ENCODE data around the gene SAMMSON.

The SAMMSON gene

GRCh38 chr3:70011582-70011981 is 12.0 kb downstream of the SAMMSON start:
- DNase-seq (ENCODE audit: low read depth in 2 of 2) = no peak

- DNase-seq (ENCODE audit: low read depth in 2 of 2) = no peak
Measured at GRCh38 chr3:70020906-70021660, 21.6 kb downstream of the SAMMSON start.

GRCh38 chr3:70028361-70028760 is 28.8 kb downstream of the SAMMSON start:
- DNase-seq (ENCODE audit: low read depth in 2 of 2) = no peak

DNA sequence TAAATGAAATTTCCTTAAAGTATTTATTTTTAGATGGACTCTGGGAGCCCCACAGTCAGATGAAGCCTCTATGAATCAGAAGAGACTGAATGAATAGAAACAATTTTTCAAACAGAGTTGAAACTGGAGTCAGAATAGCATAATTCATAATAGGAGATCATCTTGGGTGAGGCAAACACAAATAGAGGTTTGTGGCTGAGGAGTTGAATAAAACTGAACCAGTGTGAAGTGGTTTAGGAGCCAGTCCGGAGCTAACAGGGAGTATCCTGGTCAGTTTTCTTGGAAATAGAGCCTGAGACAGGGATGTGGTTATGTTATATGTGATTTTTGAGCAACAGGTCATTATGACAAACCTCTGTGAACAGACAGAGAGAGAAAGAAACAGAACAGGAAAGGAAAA is 39.2 kb downstream of the SAMMSON start:
- no peak for DNase-seq (ENCODE audit: low read depth in 2 of 2)

DNA sequence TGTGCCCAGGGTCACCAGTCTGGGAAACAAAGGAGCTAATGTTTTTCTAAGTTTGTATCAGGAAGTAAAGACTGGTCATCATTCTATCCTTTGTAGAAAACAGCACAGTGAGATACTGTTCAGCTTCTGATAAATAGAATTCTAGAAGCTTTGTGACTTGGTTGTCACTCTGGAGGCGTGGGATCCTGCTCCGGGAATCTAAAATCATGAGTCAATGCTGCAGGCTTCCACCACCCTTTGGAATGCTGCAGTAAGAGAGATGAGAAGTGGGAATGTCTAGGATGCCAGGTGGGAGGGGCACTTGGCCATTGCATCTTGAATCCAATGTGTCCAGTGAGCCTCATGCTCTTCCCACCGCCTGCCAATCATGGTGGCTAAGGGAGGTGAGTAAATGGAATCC is 40.9 kb downstream of the SAMMSON start:
- no peak for DNase-seq (ENCODE audit: low read depth in 2 of 2)

DNA sequence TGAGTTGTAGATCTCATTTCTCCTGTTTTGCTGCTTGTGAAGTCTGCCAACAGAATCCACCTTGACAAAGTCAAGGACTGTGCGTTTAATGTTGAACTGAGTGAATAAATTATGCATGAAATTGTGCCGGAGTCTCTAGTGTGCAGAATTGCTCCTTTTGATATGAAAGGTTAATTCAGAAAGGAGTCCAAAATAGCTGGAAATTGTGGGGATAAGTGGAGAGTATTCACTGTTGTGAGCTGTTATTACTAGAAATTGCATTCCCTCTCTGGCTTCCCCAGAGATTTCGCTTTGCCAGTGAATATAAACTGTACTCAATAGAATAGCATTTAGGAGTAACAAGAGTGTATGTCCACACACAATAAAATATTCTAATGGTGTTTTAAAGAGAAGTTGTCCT is 43.1 kb downstream of the SAMMSON start:
- no peak for DNase-seq (ENCODE audit: low read depth in 2 of 2)

DNA sequence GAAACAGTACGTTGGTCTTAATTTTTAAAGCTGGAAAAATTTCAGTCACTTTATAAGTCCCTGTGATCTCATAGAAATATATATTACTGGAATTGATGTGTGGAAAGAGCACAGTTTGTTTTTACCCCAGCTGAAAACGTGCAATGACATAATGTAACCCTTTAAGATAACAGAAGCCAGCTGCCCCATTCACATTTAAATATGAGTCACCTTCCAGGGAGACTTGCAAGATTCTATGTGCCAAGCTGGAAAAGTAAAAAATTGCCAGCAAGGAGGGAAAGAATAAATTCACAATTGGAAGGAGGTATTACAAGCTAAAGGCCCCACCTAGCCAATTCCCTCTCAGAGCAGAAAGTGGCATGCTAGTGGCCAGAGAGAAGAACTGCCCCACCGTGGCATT is 50.2 kb downstream of the SAMMSON start:
- no peak for DNase-seq (ENCODE audit: low read depth in 2 of 2)

DNA sequence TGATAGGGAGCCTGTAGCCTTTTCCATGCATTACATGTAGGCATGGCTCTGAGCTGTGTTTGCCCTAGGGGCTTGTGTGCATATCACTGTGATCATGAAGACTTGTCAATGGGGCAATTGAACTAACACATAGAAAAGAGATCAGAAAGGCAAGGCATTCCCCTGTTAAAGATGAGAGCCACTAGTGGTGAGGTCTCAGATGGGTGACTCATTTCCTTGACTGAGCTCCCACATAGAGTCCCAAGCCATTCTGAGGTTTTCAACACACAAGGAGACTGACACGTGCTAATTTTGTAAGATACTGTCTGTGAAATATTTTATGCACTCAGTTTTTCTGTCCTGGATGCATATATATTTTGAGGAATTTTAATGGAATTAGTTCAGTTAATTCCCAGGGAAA is 53.8 kb downstream of the SAMMSON start:
- no peak for DNase-seq (ENCODE audit: low read depth in 2 of 2)

DNA sequence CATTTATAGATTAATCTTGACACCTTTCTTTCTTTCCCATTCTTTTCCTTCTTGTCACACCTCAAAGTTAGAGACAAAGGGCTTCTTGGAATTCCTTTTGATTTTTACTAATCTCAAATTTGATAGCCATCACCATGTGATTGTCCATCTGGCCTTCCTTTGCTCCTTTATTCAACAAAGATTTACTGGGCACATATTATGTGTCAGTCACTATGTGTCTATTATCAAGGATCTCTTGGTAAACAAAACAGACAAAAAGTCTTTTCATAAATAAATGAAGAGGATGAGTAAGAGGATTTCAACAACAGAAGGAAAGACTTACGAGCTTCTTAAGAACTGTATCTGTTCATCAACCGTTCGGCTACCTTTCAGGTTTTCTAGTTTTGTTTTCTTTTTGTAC is 56.5 kb downstream of the SAMMSON start:
- DNase-seq (ENCODE audit: low read depth in 2 of 2) = no peak

DNA sequence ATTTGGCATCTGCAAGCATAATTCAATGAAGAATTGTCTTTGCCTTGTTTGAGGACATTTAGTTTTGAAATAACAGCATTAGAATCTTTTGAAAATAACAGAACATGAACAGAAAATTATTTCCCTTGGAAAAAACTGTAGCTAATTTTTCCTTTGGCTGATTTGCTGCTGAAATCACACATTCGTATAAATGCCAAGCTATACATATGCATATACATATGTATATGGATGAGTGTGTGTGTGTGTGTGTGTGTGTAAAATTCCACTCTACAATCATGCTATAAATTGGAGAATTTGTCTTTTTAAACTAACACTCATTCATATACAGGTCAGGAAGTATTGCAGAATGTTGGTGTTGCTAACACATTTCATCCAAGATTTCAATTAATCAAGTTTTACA is 57.9 kb downstream of the SAMMSON start:
- no peak for DNase-seq (ENCODE audit: low read depth in 2 of 2)

DNA sequence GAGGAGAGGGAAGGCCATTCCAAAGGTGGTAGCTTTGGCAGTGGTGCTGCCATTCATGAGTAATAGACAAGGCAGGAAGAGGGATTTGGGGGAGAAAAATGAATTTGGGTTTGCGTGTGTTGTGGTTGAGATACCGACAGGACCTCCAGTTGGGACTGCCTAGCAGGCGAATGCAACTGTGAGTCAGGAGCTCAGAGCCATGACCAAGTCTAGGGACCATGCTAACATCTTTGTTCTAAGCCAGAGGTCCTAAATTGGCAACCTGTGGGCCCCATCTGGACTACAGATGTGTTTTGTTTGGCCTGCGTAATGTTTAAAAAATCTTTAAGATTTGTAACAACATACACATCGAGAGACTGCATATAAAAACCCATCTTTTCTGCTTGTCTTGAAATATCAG is 61.6 kb downstream of the SAMMSON start:
- no peak for DNase-seq (ENCODE audit: low read depth in 2 of 2)

DNA sequence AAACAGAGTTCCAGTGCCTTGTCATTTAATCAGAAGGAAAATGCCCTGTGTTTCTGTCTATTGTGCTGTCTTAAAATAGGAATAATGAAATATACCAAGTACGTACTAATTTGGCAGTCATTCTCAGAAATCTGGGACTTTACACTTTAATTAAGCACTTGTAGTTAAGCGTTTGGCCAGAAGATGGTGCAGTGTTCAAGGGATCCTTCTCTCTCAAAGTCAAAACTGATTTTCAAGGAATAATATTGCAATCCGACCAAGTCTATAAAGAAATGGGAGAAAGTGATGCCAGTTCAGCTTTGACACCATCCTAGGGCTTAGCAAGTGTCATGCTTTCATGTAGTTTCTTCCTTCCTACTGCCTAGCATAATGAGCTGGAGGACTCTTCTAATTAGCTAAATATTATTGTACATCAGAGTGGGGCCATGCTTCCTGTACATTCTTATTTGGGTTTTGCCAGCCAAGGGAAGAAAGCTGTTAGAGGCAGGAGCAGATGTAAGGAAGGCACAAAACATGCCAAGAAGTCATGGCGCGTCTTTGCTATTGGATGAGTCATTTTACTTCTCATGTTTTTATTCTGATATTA is 64.8 kb downstream of the SAMMSON start:
- DNase-seq (ENCODE audit: low read depth in 2 of 2) = no peak

DNA sequence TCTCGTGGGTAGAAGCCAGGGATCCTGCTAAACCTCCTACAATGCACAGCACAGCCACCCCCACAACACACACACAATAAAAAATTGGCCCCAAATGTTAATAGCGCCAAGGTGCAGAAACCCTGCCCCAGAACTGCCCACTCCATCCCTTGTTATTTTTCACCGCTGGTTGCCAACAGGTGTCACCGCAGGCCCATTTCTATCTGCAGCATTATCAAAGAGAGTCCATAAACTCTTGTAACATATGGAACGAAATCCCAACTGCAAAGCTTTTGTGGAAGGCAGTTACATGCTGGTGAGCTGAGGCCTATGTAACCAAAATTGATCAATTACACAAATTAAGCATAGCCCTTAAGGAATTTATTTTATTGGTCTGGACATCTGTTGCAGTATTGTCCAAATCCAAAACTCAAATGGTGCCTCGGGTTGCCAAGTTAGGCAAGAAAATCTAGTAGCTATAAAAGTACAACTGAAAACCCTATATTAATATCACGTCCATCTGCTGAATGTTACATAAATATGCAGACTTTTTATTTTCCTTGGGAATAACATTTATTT is 66.2 kb downstream of the SAMMSON start:
- DNase-seq (ENCODE audit: low read depth in 2 of 2) = no peak

- no peak for DNase-seq (ENCODE audit: low read depth in 2 of 2)
Measured at GRCh38 chr3:70067860-70068521, 68.5 kb downstream of the SAMMSON start.

GRCh38 chr3:70069557-70069956 is 70.0 kb downstream of the SAMMSON start:
- DNase-seq (ENCODE audit: low read depth in 2 of 2) = no peak

- DNase-seq (ENCODE audit: low read depth in 2 of 2) = no peak
Measured at GRCh38 chr3:70071138-70071537, 71.6 kb downstream of the SAMMSON start.

DNA sequence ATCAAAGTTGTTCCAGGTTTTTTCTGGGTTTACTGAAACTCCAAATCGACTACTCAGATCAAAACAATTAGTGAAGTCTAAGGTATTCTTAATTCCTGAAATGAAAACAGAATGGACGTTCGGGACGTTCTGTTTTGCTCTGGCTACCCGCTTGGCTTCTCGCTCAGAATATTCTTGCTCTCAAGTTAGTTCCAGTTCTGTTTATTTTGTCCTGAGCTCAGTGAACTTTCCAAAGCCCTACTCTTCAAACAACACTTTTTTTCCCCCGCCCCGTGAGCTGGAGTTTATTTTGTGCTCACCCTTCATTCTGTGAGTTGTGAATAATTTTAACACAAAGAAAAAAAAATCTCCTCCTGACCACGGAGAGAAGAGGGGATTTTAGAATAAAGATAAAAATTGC is 72.6 kb downstream of the SAMMSON start:
- no peak for DNase-seq (ENCODE audit: low read depth in 2 of 2)

DNA sequence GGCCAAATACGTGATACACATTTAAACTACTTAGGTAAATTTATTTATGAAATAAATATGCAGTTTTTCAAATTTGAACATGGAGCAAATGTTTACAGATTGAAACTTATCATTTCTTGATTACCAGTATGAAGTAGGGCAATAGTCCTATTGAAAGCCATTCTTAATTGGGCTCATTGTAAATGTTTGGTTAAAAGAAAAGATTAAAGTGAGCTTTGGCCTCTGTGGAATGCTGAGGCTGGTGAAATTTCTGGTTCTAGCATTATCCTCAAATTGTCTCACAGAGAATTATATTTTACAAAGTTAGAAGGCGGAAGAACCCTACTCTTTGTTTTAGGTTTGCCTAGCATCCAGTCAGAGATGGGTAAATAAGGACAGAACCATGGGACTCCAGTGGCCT is 73.2 kb downstream of the SAMMSON start:
- no peak for DNase-seq (ENCODE audit: low read depth in 2 of 2)

DNA sequence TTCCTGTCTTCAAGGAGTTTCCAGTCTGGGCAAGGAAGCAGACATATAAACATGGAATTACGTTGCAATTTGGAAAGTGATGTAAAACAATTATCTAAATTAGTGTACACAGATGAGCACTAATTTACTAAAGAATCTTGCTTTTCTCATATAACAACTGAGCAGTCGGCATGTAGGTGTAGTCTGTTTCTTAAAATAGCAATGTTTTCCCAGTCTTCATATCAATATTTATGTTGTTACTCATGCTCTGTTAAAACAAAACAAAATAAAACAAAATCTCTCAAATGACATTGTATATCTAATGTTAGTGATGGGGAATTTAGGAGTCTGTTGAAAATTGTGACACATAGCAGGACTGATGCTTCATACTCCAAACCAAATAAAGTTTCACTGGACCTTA is 75.6 kb downstream of the SAMMSON start:
- DNase-seq (ENCODE audit: low read depth in 2 of 2) = no peak

- no peak for DNase-seq (ENCODE audit: low read depth in 2 of 2)
Measured at GRCh38 chr3:70076396-70076795, 76.9 kb downstream of the SAMMSON start.

DNA sequence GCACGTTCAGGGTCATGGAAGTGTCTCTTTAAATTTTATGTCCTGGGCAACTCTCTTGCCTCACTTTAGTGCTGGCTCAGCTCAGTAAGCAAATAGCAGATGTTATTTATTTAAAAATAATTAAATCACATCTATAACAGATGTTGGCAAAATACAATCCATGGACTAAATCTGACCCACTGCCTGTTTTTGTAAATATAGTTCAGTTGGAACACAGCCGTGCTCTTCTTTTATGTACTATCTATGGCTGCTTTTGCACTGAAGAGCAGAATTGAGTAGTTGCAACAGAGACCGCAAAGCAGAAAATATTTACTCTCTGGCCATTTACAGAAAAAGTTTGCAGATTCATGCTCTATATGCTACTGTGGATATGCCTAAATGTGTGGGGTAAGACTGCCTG is 79.2 kb downstream of the SAMMSON start:
- no peak for DNase-seq (ENCODE audit: low read depth in 2 of 2)

DNA sequence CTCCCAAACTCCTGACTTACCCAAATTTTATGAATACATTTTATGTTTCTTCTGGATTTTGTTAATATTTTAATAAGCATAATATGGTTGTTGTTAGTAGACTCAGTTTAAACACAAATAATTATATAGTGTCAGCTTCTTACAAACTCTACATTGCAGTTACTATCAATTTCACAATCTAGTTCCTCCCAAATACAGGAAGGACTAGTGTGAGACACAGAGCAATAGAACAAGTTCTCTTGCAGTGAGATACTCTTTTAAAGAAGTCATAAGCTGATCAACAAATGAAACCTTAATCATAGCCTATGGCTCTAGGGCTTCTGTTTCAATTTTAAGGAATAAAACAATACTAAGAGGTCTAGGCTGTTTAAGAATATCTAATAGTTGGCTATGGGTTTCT is 86.1 kb downstream of the SAMMSON start:
- DNase-seq (ENCODE audit: low read depth in 2 of 2) = no peak

- no peak for DNase-seq (ENCODE audit: low read depth in 2 of 2)
Measured at GRCh38 chr3:70086336-70086735, 86.8 kb downstream of the SAMMSON start.

Measured in stimulated activated CD8-positive, alpha-beta memory T cell treated with anti-CD3 and anti-CD28 coated beads, Interleukin-15, amount 100 ng/mL, for 4 hours (primary cell).